Upper lobe of left lung (tissue), 6 donors: Measurements from ENCODE around the gene TBC1D14. TPM values are rescaled to one million over a fixed set of nuclear protein-coding genes. Genes with fewer than 3 reads are reported as not detected.

Experiments used
- ATAC-seq, 2 donors: fragments of 200-7000 bp; cut with Tn5 transposase; one replicate each; pipeline ENCODE4 v1.9.1; 2022; ENCODE audit warnings: mild to moderate bottlenecking in 2 of 2, moderate library complexity in 2 of 2; ENCODE audit not compliant: low FRiP score in 2 of 2
- DNase-seq, 2 donors: peaks; one replicate each; pipeline ENCODE4 v3.0.0-alpha.2; 2019 to 2020
- H3K27ac ChIP-seq, 4 donors: fragments of 200-600 bp; sonication (generic); one replicate each; pipeline ENCODE4 v1.5.1; 2016 to 2019
- H3K27me3 ChIP-seq, 4 donors: fragments of 200-600 bp; sonication (generic); one replicate each; pipeline ENCODE4 v1.5.1; 2017 to 2019
- H3K36me3 ChIP-seq, 4 donors: fragments of 200-600 bp; sonication (generic); one replicate each; pipeline ENCODE4 v1.5.1; 2016 to 2019
- H3K4me1 ChIP-seq, 4 donors: fragments of 200-600 bp; sonication (generic); one replicate each; pipeline ENCODE4 v1.5.1; 2018 to 2019
- H3K4me3 ChIP-seq, 4 donors: fragments of 200-600 bp; sonication (generic); one replicate each; pipeline ENCODE4 v1.5.1; 2017 to 2019; ENCODE audit warnings: mild to moderate bottlenecking in 2 of 4, moderate library complexity in 1 of 4
- H3K9me3 ChIP-seq, 4 donors: fragments of 200-600 bp; sonication (generic); one replicate each; pipeline ENCODE4 v1.5.1; 2018 to 2019
- CTCF ChIP-seq, 6 experiments: fragments of 450-650 bp in 4 of 6; fragments of 200-600 bp in 2 of 6; sonication (generic) in 2 of 6; IDR thresholded peaks; one replicate each; pipeline ENCODE4 v1.5.1; 2016 to 2019; ENCODE audit warnings: antibody characterized with exemption in 6 of 6
- EP300 ChIP-seq, 4 donors: sonication (generic); formaldehyde crosslinking; IDR thresholded peaks; one replicate each; pipeline ENCODE4 v1.5.1; 2017; ENCODE audit warnings: antibody characterized with exemption in 4 of 4, control low read depth in 2 of 4
- POLR2A ChIP-seq, 4 donors: fragments of 450-650 bp; IDR thresholded peaks; one replicate each; pipeline ENCODE4 v1.5.1; 2016 to 2017; ENCODE audit warnings: antibody characterized with exemption in 4 of 4, mild to moderate bottlenecking in 2 of 4
- POLR2AphosphoS5 ChIP-seq, 2 donors: sonication (generic); formaldehyde crosslinking; IDR thresholded peaks; one replicate each; pipeline ENCODE4 v1.5.1; 2017; ENCODE audit warnings: antibody characterized with exemption in 2 of 2
- WGBS, 2 donors: methylation state at CpG; one replicate each; pipeline ENCODE4 v1.1.5; 2017 to 2018; 5-methylcytosine and 5-hydroxymethylcytosine counted together
- total RNA-seq, 6 donors: library from RNA; depleted of rRNA in 4 of 6; stranded (reverse); fragments of >200 nt in 4 of 6; gene quantifications; one replicate each; pipeline versions ENCODE4 v1.1.0 to v1.2.1, GENCODE V29; 2016 to 2021
- donor health status: DM: no; HTN: no; CAD: no; lungs with moderate emphysema.
- donor health status: DM: no; HTN: yes; CAD: no; lungs with severe emphysema.

The TBC1D14 gene
- total RNA-seq, 6 donors from 2014 or later: 47.7 to 61.8 (median 57.8) TPM

- no peak overlapping the region for H3K4me3 ChIP-seq
- TF ChIP-seq POLR2A (IDR thresholded peaks at IDR 0.05) (no peak), CTCF (IDR thresholded peaks at IDR 0.05) (no peak), EP300 (IDR thresholded peaks at IDR 0.05) (no peak), POLR2AphosphoS5 (IDR thresholded peaks at IDR 0.05) (no peak)
- 76 to 88% methylated on average over 3 of the region's 3 CpGs for whole genome bisulfite sequencing, 2 donors
- DNase-seq (no peak), ATAC-seq (no peak)
- peaks cover 1 to 41% (median 26%) of the 10 kb centered on the region in 4 donors for H3K36me3 ChIP-seq
- H3K27me3 ChIP-seq: no peaks in the 10 kb centered on the region
- no peak overlapping the region for H3K27ac ChIP-seq
- H3K4me1 ChIP-seq: peaks cover 3 to 19% (median 11%) of the 10 kb centered on the region in 4 donors
- H3K9me3 ChIP-seq: no peaks in the 10 kb centered on the region
Observed at GRCh38 chr4:6884341-6884870, 25.2 kb upstream of the TBC1D14 start.

GRCh38 chr4:6885953-6886557 is 23.6 kb upstream of the TBC1D14 start:
- DNase-seq (peak in 1 of 2 donors; percentile 86), ATAC-seq (peak; percentile 47 to 72)
- H3K27me3 ChIP-seq: no peaks in the 10 kb centered on the region
- H3K9me3 ChIP-seq: peaks cover 0 to 4% (median 0%) of the 10 kb centered on the region in 4 donors
- H3K36me3 ChIP-seq: peaks cover 0 to 32% (median 18%) of the 10 kb centered on the region in 4 donors
- 49 to 50% methylated on average over 7 to 15 of the region's 15 CpGs for WGBS, 2 donors
- peaks cover 3 to 19% (median 11%) of the 10 kb centered on the region in 4 donors for H3K4me1 ChIP-seq
- peak overlapping the region; percentile 3 to 72 (median 49) for H3K27ac ChIP-seq
- H3K4me3 ChIP-seq: no peak overlapping the region
- peak in 4 of 6 experiments; percentile 12 to 39 (median 28) for TF ChIP-seq CTCF (IDR thresholded peaks at IDR 0.05)
- TF ChIP-seq EP300 (IDR thresholded peaks at IDR 0.05): no peak
- TF ChIP-seq POLR2A (IDR thresholded peaks at IDR 0.05): no peak
- peak in 1 of 2 donors; percentile 16 for TF ChIP-seq POLR2AphosphoS5 (IDR thresholded peaks at IDR 0.05)

- DNase-seq: no peak
- WGBS, 2 donors: 77 to 89% methylated on average over 10 of the region's 10 CpGs
- H3K36me3 ChIP-seq: peaks cover 0 to 23% (median 11%) of the 10 kb centered on the region in 4 donors
- no peak overlapping the region for H3K27ac ChIP-seq
- ATAC-seq: no peak
- H3K9me3 ChIP-seq: peaks cover 0 to 4% (median 0%) of the 10 kb centered on the region in 4 donors
- no peak overlapping the region for H3K4me3 ChIP-seq
- TF ChIP-seq CTCF (IDR thresholded peaks at IDR 0.05): no peak
- TF ChIP-seq POLR2A (IDR thresholded peaks at IDR 0.05): no peak
- TF ChIP-seq EP300 (IDR thresholded peaks at IDR 0.05): no peak
- TF ChIP-seq POLR2AphosphoS5 (IDR thresholded peaks at IDR 0.05): no peak
- H3K27me3 ChIP-seq: no peaks in the 10 kb centered on the region
- H3K4me1 ChIP-seq: peaks cover 9 to 26% (median 17%) of the 10 kb centered on the region in 4 donors
Observed at GRCh38 chr4:6886886-6887285, 22.7 kb upstream of the TBC1D14 start.

GRCh38 chr4:6887591-6888371 is 21.8 kb upstream of the TBC1D14 start:
- WGBS, 2 donors: 64 to 70% methylated on average over 15 to 21 of the region's 21 CpGs
- peak overlapping the region; percentile 33 to 71 (median 60) for H3K27ac ChIP-seq
- H3K36me3 ChIP-seq: peaks cover 0 to 14% (median 5%) of the 10 kb centered on the region in 4 donors
- peaks cover 17 to 35% (median 25%) of the 10 kb centered on the region in 4 donors for H3K4me1 ChIP-seq
- ATAC-seq (peak in 1 of 2 donors; percentile 46), DNase-seq (peak in 1 of 2 donors; percentile 45)
- TF ChIP-seq POLR2AphosphoS5 (IDR thresholded peaks at IDR 0.05) (no peak), EP300 (IDR thresholded peaks at IDR 0.05) (no peak)
- H3K9me3 ChIP-seq: peaks cover 0 to 4% (median 0%) of the 10 kb centered on the region in 4 donors
- H3K27me3 ChIP-seq: no peaks in the 10 kb centered on the region
- no peak overlapping the region for H3K4me3 ChIP-seq

- no peaks in the 10 kb centered on the region for H3K27me3 ChIP-seq
- ATAC-seq (no peak), DNase-seq (no peak)
- H3K4me3 ChIP-seq: no peak overlapping the region
- H3K9me3 ChIP-seq: peaks cover 0 to 4% (median 0%) of the 10 kb centered on the region in 4 donors
- H3K27ac ChIP-seq: peak overlapping the region; percentile 33 to 71 (median 58)
- 76 to 90% methylated on average over 11 to 15 of the region's 15 CpGs for WGBS, 2 donors
- TF ChIP-seq POLR2A (IDR thresholded peaks at IDR 0.05): no peak
- peaks cover 21 to 37% (median 28%) of the 10 kb centered on the region in 4 donors for H3K4me1 ChIP-seq
- H3K36me3 ChIP-seq: peaks cover 0 to 6% (median under 1%) of the 10 kb centered on the region in 4 donors
Observed at GRCh38 chr4:6888506-6889071, 21.0 kb upstream of the TBC1D14 start.
